B cell (primary cell): Measurements from ENCODE around the gene NAT14. TPM values are rescaled to one million over a fixed set of nuclear protein-coding genes. Genes with fewer than 3 reads are reported as not detected.

Experiments used
- ATAC-seq: fragments of 200-7000 bp; cut with Tn5 transposase; one replicate; pipeline ENCODE4 v1.10.0; 2021; ENCODE audit warnings: low read depth, mild to moderate bottlenecking, moderate number of reproducible peaks, moderate library complexity
- CTCF ChIA-PET: fragments of 350-600 bp; sonication (Branson Sonifier 250); formaldehyde crosslinking; loops from one replicate; lab custom pipeline; 2021; ENCODE audit warnings: antibody characterized with exemption, inconsistent platforms; lab: Charles Lee
- POLR2A ChIA-PET: fragments of 350-600 bp; sonication (Branson Sonifier 250); formaldehyde crosslinking; loops from one replicate; lab custom pipeline; 2021; ENCODE audit warnings: antibody characterized with exemption; lab: Charles Lee
- DNase-seq: peaks from one replicate; pipeline ENCODE4 v3.0.0; 2013
- H2AFZ ChIP-seq: 2 replicates; pipeline ENCODE4 v1.6.1; 2012; ENCODE audit warnings: mild to moderate bottlenecking, low read depth, low read length; ENCODE audit not compliant: insufficient read depth, poor library complexity, severe bottlenecking
- H3K27ac ChIP-seq, 2 donors: 1 replicate in 1 of 2; 2 replicates in 1 of 2; pipeline ENCODE4 v1.5.1; 2012 to 2013; ENCODE audit warnings: low read length in 2 of 2, mild to moderate bottlenecking in 2 of 2, moderate library complexity in 1 of 2
- H3K27me3 ChIP-seq, 4 experiments: fragments of 200-600 bp in 1 of 4; sonication (generic) in 1 of 4; replicated peaks in 1 of 4; 1 replicate in 2 of 4; 2 replicates in 2 of 4; pipeline versions ENCODE4 v1.6.1 to v1.7.0; 2013 to 2016; ENCODE audit warnings: low read length in 3 of 4, mild to moderate bottlenecking in 2 of 4, mixed read lengths in 1 of 4, moderate library complexity in 1 of 4; ENCODE audit not compliant: insufficient read depth in 4 of 4, control insufficient read depth in 3 of 4; ENCODE audit errors: control extremely low read depth in 1 of 4
- H3K36me3 ChIP-seq, 2 experiments: replicated peaks in 1 of 2; 1 replicate in 1 of 2; 2 replicates in 1 of 2; pipeline versions ENCODE4 v1.6.1 to v1.7.1; 2013; ENCODE audit warnings: low read length in 1 of 2; ENCODE audit not compliant: insufficient read depth in 2 of 2, control insufficient read depth in 1 of 2; ENCODE audit errors: control extremely low read depth in 1 of 2, extremely low read depth in 1 of 2
- H3K4me1 ChIP-seq, 2 donors: fragments of 200-600 bp in 1 of 2; sonication (generic) in 1 of 2; 1 replicate in 1 of 2; 2 replicates in 1 of 2; pipeline versions ENCODE4 v1.5.1 to v1.6.1; 2013 to 2017; ENCODE audit warnings: low read length in 2 of 2; ENCODE audit not compliant: control insufficient read depth in 2 of 2, insufficient read depth in 2 of 2
- H3K4me2 ChIP-seq: replicated peaks from 2 replicates; pipeline ENCODE3; 2012; ENCODE audit warnings: mild to moderate bottlenecking, low read depth, low read length; ENCODE audit not compliant: poor library complexity, severe bottlenecking
- H3K4me3 ChIP-seq, 5 experiments: fragments of 200-600 bp in 1 of 5; sonication (generic) in 1 of 5; 1 replicate in 3 of 5; 2 replicates in 2 of 5; pipeline versions ENCODE4 v1.5.1 to v1.7.0; 2011 to 2016; ENCODE audit warnings: low read length in 4 of 5, mild to moderate bottlenecking in 4 of 5, low read depth in 2 of 5, control low read depth in 1 of 5, moderate library complexity in 1 of 5; ENCODE audit not compliant: insufficient read depth in 1 of 5; ENCODE audit errors: control extremely low read depth in 1 of 5, extremely low read depth in 1 of 5
- H3K79me2 ChIP-seq: fragments of 200-600 bp; sonication (generic); one replicate; pipeline ENCODE4 v1.6.0; 2016; ENCODE audit warnings: low read length; ENCODE audit not compliant: control insufficient read depth, insufficient read depth
- H3K9ac ChIP-seq: fragments of 200-600 bp; sonication (generic); 2 replicates; pipeline ENCODE4 v1.6.1; 2017; ENCODE audit warnings: mild to moderate bottlenecking, low read length, moderate library complexity
- H3K9me3 ChIP-seq, 3 donors: one replicate each; pipeline versions ENCODE4 v1.6.1 to v1.7.1; 2013; ENCODE audit warnings: low read length in 2 of 3; ENCODE audit not compliant: control insufficient read depth in 2 of 3, insufficient read depth in 1 of 3; ENCODE audit errors: control extremely low read depth in 1 of 3
- H4K20me1 ChIP-seq: 2 replicates; pipeline ENCODE4 v1.6.0; 2012; ENCODE audit warnings: mild to moderate bottlenecking, low read length; ENCODE audit not compliant: insufficient read depth, control insufficient read depth, poor library complexity, severe bottlenecking
- H3K27ac Mint-ChIP-seq: one replicate; pipeline ENCODE4 v1.8.0; 2021; ENCODE audit warnings: mixed read lengths
- H3K27me3 Mint-ChIP-seq: one replicate; pipeline ENCODE4 v1.8.0; 2021; ENCODE audit warnings: mixed read lengths
- H3K4me1 Mint-ChIP-seq: one replicate; pipeline ENCODE4 v1.8.0; 2021; ENCODE audit warnings: mixed read lengths
- H3K4me3 Mint-ChIP-seq: one replicate; pipeline ENCODE4 v1.8.0; 2021; ENCODE audit warnings: mixed read lengths
- H3K9me3 Mint-ChIP-seq: one replicate; pipeline ENCODE4 v1.8.0; 2022; ENCODE audit warnings: mixed read lengths; ENCODE audit not compliant: insufficient read depth
- EZH2 ChIP-seq: IDR thresholded peaks from 2 replicates; pipeline ENCODE4 v1.6.1; 2012; ENCODE audit warnings: borderline replicate concordance, low read depth, mild to moderate bottlenecking, moderate library complexity, low read length; ENCODE audit not compliant: insufficient read depth, poor library complexity, severe bottlenecking
- WGBS: methylation state at CpG from one replicate; pipeline ENCODE4 v1.1.5; 2013; ENCODE audit warnings: missing lambda C conversion rate; ENCODE audit not compliant: insufficient coverage; 5-methylcytosine and 5-hydroxymethylcytosine counted together
- intact Hi-C: fragments of 100-400 bp; cut with micrococcal nuclease; formaldehyde crosslinking; loops from one replicate; pipeline ENCODE4 v1.10.0; 2022
- polyA plus RNA-seq: library from polyadenylated mRNA; depleted of rRNA; stranded (reverse); fragments of >200 nt; gene quantifications from 2 replicates; pipeline ENCODE4 v1.2.3, GENCODE V29; 2012
- total RNA-seq, 2 donors: library from RNA; stranded (reverse); fragments of 120-200 nt in 1 of 2; gene quantifications; 1 replicate in 1 of 2; 2 replicates in 1 of 2; pipeline versions ENCODE4 v1.2.3 to v1.2.4, GENCODE V29; 2013 to 2022
- TF ChIP-seq, protein P1 (sequence below): fragments of 200-600 bp; IDR thresholded peaks from one replicate; pipeline ENCODE4 v1.8.0; 2022; ENCODE audit warnings: antibody characterized with exemption, mild to moderate bottlenecking

NAT14 gene
- total and polyA plus RNA-seq, 2 donors (not counting 1 experiment from before 2014, with no cell fraction given), result 10.7 to 15.1 TPM

DNA sequence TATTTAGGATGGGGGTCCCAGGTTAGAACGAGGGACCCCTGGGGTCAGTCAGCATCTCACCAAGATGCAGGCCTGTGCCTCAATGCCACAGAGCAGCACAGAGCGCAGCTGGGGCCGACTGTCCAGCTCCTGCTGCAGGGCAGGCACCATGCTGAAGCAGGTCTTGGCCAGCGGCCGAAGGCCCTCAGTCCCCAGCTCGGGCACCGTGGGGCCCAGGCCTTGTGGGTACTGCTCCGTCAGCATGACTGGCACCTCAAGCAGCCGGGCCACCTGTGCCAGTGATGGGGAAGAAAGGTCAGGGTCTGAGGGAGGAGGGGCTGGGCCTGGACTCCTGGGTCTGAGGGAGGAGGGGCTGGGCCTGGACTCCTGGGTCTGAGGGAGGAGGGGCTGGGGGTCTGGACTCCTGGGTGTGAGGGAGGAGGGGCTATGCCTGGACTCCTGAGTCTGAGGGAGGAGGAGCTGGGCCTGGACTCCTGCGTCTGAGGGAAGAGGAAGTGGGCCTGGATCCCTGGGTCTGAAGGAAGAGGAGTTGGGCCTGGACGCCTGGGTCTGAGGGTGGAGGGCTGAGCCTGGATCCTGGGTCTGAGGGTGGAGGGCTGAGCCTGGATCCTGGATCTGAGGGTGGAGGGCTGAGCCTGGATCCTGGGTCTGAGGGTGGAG lies 29.3 kb upstream of the NAT14 start:
- no peaks in the 10 kb centered on the region for H3K79me2 ChIP-seq
- intact Hi-C loops, result no loop called here
- CTCF ChIA-PET, result interaction anchor here (1.2 kb wide), 1 partner anchor 12 kb away, joined by 4 read pairs; no protein-coding TSS in a partner anchor
- Mint-ChIP-seq H3K4me3 (no peak overlapping the region), H3K9me3 (no peaks in the 10 kb centered on the region), H3K4me1 (peaks cover 19% of the 10 kb centered on the region), H3K27me3 (peaks cover 15% of the 10 kb centered on the region), H3K27ac (no peak overlapping the region)
- no peak overlapping the region for H3K9ac ChIP-seq
- peaks cover 0 to 15% (median 0%) of the 10 kb centered on the region in 3 donors for H3K9me3 ChIP-seq
- peaks cover 0 to 22% (median 9%) of the 10 kb centered on the region in 4 experiments for H3K27me3 ChIP-seq
- TF ChIP-seq, protein P1, sequence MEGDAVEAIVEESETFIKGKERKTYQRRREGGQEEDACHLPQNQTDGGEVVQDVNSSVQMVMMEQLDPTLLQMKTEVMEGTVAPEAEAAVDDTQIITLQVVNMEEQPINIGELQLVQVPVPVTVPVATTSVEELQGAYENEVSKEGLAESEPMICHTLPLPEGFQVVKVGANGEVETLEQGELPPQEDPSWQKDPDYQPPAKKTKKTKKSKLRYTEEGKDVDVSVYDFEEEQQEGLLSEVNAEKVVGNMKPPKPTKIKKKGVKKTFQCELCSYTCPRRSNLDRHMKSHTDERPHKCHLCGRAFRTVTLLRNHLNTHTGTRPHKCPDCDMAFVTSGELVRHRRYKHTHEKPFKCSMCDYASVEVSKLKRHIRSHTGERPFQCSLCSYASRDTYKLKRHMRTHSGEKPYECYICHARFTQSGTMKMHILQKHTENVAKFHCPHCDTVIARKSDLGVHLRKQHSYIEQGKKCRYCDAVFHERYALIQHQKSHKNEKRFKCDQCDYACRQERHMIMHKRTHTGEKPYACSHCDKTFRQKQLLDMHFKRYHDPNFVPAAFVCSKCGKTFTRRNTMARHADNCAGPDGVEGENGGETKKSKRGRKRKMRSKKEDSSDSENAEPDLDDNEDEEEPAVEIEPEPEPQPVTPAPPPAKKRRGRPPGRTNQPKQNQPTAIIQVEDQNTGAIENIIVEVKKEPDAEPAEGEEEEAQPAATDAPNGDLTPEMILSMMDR, result no peak
- TF ChIP-seq EZH2, result no peak
- no peak overlapping the region for H3K4me2 ChIP-seq
- peaks cover 16 to 19% of the 10 kb centered on the region in 2 donors for H3K4me1 ChIP-seq
- WGBS, result 79% methylated on average over 11 of the region's 11 CpGs
- POLR2A ChIA-PET, result no interaction called here
- H2AFZ ChIP-seq, result no peak overlapping the region
- no peaks in the 10 kb centered on the region for H4K20me1 ChIP-seq
- no peak overlapping the region for H3K27ac ChIP-seq
- H3K4me3 ChIP-seq, result no peak overlapping the region
- H3K36me3 ChIP-seq, result peaks cover 0 to 2% of the 10 kb centered on the region in 2 experiments
- DNase-seq (no peak), ATAC-seq (no peak)

DNA sequence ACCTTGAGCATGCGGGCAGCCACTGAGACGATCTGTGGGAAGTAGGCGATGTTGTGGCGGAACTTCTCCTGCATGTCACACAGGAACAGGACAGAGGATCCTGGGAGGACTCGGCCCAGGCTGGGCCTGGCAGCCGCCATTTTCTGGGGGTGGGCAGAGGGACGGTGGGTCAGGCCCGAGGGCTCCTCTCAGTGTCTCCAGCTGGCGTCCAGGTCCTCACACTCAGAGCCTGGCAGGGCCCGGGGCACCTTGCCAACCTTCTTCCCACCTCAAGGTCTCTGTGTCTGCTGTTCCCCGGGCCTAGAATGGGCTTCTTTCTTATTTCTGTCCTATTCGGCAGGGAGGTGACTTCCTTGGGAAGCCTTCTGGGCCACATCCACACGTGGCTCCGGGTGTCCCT lies 28.6 kb upstream of the NAT14 start:
- Histone ChIP-seq H3K79me2 (no peaks in the 10 kb centered on the region), H3K9me3 (peaks cover 0 to 15% (median 0%) of the 10 kb centered on the region in 3 donors), H4K20me1 (no peaks in the 10 kb centered on the region), H3K36me3 (peaks cover 0 to 2% of the 10 kb centered on the region in 2 experiments), H3K4me3 (no peak overlapping the region), H3K4me2 (no peak overlapping the region), H3K9ac (no peak overlapping the region), H3K27ac (no peak overlapping the region), H2AFZ (no peak overlapping the region), H3K27me3 (peaks cover 0 to 20% (median 7%) of the 10 kb centered on the region in 4 experiments), H3K4me1 (peaks cover 19 to 22% of the 10 kb centered on the region in 2 donors)
- ATAC-seq, result no peak
- ChIA-PET CTCF (no interaction called here), POLR2A (no interaction called here)
- TF ChIP-seq EZH2, result no peak
- TF ChIP-seq, protein P1, result no peak
- H3K27ac Mint-ChIP-seq, result peak overlapping the region; percentile 15
- 94% methylated on average over 13 of the region's 14 CpGs for WGBS
- intact Hi-C loops, result no loop called here
- H3K4me1 Mint-ChIP-seq, result peaks cover 20% of the 10 kb centered on the region
- DNase-seq, result no peak
- H3K4me3 Mint-ChIP-seq, result no peak overlapping the region
- H3K9me3 Mint-ChIP-seq, result no peaks in the 10 kb centered on the region
- peaks cover 13% of the 10 kb centered on the region for H3K27me3 Mint-ChIP-seq
